HEK293 (cell line): ENCODE results near the gene HMCN1.
A peak's percentile ranks its signal among the peaks of the same experiment; 100 is the strongest.

Experiments used
- CTCF ChIA-PET: fragments of 350-600 bp; formaldehyde crosslinking; extraction: SDS; loops from one replicate; lab custom pipeline; 2021; ENCODE audit warnings: antibody characterized with exemption; lab: Yijun Ruan, JAX
- POLR2A ChIA-PET: fragments of 300-600 bp; formaldehyde crosslinking; extraction: SDS; loops from one replicate; lab custom pipeline; 2020; ENCODE audit warnings: antibody characterized with exemption, inconsistent platforms; lab: Yijun Ruan, JAX
- H3K27ac ChIP-seq: fragments of 200-500 bp; sonication (Bioruptor generic); 2 replicates; pipeline ENCODE4 v1.5.1; 2014; ENCODE audit warnings: low read depth, low read length, control low read depth, inconsistent platforms; ENCODE audit errors: extremely low read depth
- H3K36me3 ChIP-seq, 2 experiments: fragments of 200-500 bp in 1 of 2; sonication (Bioruptor generic) in 1 of 2; 1 replicate in 1 of 2; 2 replicates in 1 of 2; pipeline ENCODE4 v1.5.1; 2014 to 2017; ENCODE audit warnings: inconsistent platforms in 2 of 2, low read length in 2 of 2; ENCODE audit not compliant: control insufficient read depth in 2 of 2, insufficient read depth in 1 of 2
- H3K4me1 ChIP-seq: fragments of 200-500 bp; sonication (Bioruptor generic); 2 replicates; pipeline ENCODE4 v1.5.1; 2014; ENCODE audit warnings: mild to moderate bottlenecking, low read length, inconsistent platforms; ENCODE audit not compliant: control insufficient read depth, insufficient read depth
- H3K4me3 ChIP-seq: 2 replicates; pipeline ENCODE4 v1.5.1; 2011; ENCODE audit warnings: low read depth, mild to moderate bottlenecking, control low read depth, low read length, moderate library complexity
- H3K9me3 ChIP-seq: fragments of 200-500 bp; sonication (Bioruptor generic); 2 replicates; pipeline ENCODE4 v1.5.1; 2014; ENCODE audit warnings: low read depth, low read length, inconsistent platforms; ENCODE audit not compliant: control insufficient read depth, insufficient read depth
- HOXA7 ChIP-seq: sonication (generic); formaldehyde crosslinking; IDR thresholded peaks from 2 replicates; pipeline ENCODE4 v1.8.1; 2022; ENCODE audit warnings: missing genetic modification reagents, borderline replicate concordance
- HOXC10 ChIP-seq: sonication (generic); formaldehyde crosslinking; IDR thresholded peaks from 2 replicates; pipeline ENCODE4 v1.8.1; 2023; ENCODE audit warnings: mild to moderate bottlenecking, missing genetic modification reagents
- HOXD13 ChIP-seq: sonication (generic); formaldehyde crosslinking; IDR thresholded peaks from 2 replicates; pipeline ENCODE4 v1.8.0; 2022; ENCODE audit warnings: missing genetic modification reagents, borderline replicate concordance
- KLF16 ChIP-seq: fragments of 450-650 bp; formaldehyde crosslinking; IDR thresholded peaks from 2 replicates; pipeline ENCODE4 v1.5.1; 2017; ENCODE audit warnings: missing biosample characterization, missing genetic modification characterization
- KLF8 ChIP-seq: fragments of 450-650 bp; formaldehyde crosslinking; IDR thresholded peaks from 2 replicates; pipeline ENCODE4 v1.5.1; 2016; ENCODE audit warnings: missing biosample characterization, missing genetic modification characterization
- MZF1 ChIP-seq: fragments of 450-650 bp; formaldehyde crosslinking; IDR thresholded peaks from 2 replicates; pipeline ENCODE4 v1.5.1; 2017; ENCODE audit warnings: missing biosample characterization, missing genetic modification characterization, borderline replicate concordance
- ZBTB20 ChIP-seq: fragments of 450-650 bp; formaldehyde crosslinking; IDR thresholded peaks from 2 replicates; pipeline ENCODE4 v1.5.1; 2016; ENCODE audit warnings: missing biosample characterization, missing genetic modification characterization
- ZNF132 ChIP-seq: fragments of 450-650 bp; formaldehyde crosslinking; IDR thresholded peaks from 2 replicates; pipeline ENCODE4 v1.5.1; 2017; ENCODE audit warnings: missing biosample characterization, missing genetic modification characterization, borderline replicate concordance
- ZNF16 ChIP-seq: fragments of 450-650 bp; formaldehyde crosslinking; IDR thresholded peaks from 2 replicates; pipeline ENCODE4 v1.5.1; 2016; ENCODE audit warnings: low read depth, missing biosample characterization, missing genetic modification characterization
- ZNF221 ChIP-seq: fragments of 450-650 bp; formaldehyde crosslinking; IDR thresholded peaks from 2 replicates; pipeline ENCODE4 v1.5.1; 2017; ENCODE audit warnings: missing biosample characterization, missing genetic modification characterization, borderline replicate concordance
- ZNF266 ChIP-seq: fragments of 450-650 bp; formaldehyde crosslinking; IDR thresholded peaks from 2 replicates; pipeline ENCODE4 v1.5.1; 2016; ENCODE audit warnings: missing biosample characterization, missing genetic modification characterization, low read depth
- ZNF350 ChIP-seq: fragments of 450-650 bp; formaldehyde crosslinking; IDR thresholded peaks from 2 replicates; pipeline ENCODE4 v1.5.0; 2017; ENCODE audit warnings: missing biosample characterization, mild to moderate bottlenecking, missing genetic modification characterization
- ZNF626 ChIP-seq: fragments of 450-650 bp; sonication (Bioruptor Pico); formaldehyde crosslinking; IDR thresholded peaks from 2 replicates; pipeline ENCODE4 v1.5.1; 2018; ENCODE audit warnings: missing biosample characterization, missing genetic modification characterization, inconsistent platforms
- ZNF701 ChIP-seq: fragments of 450-650 bp; formaldehyde crosslinking; IDR thresholded peaks from 2 replicates; pipeline ENCODE4 v1.5.1; 2016; ENCODE audit warnings: missing biosample characterization, missing genetic modification characterization
- ZNF777 ChIP-seq: fragments of 450-650 bp; formaldehyde crosslinking; IDR thresholded peaks from 2 replicates; pipeline ENCODE4 v1.5.1; 2017; ENCODE audit warnings: missing biosample characterization, missing genetic modification characterization, borderline replicate concordance
- ZNF830 ChIP-seq: fragments of 450-650 bp; IDR thresholded peaks from 2 replicates; pipeline ENCODE4 v1.5.0; 2018; ENCODE audit warnings: missing biosample characterization, missing genetic modification characterization, low read depth, mild to moderate bottlenecking, moderate library complexity
- ZNF843 ChIP-seq: fragments of 450-650 bp; formaldehyde crosslinking; IDR thresholded peaks from 2 replicates; pipeline ENCODE4 v1.5.1; 2016; ENCODE audit warnings: missing biosample characterization, missing genetic modification characterization
- ZSCAN16 ChIP-seq: fragments of 450-650 bp; formaldehyde crosslinking; IDR thresholded peaks from 2 replicates; pipeline ENCODE4 v1.5.1; 2016; ENCODE audit warnings: missing biosample characterization, missing genetic modification characterization
- TF ChIP-seq, protein P1 (sequence below): fragments of 450-650 bp; formaldehyde crosslinking; IDR thresholded peaks from 2 replicates; pipeline ENCODE4 v1.5.1; 2016; ENCODE audit warnings: missing biosample characterization, missing genetic modification characterization
- TF ChIP-seq, protein P2 (sequence below): fragments of 450-650 bp; formaldehyde crosslinking; IDR thresholded peaks from 2 replicates; pipeline ENCODE4 v1.5.1; 2017; ENCODE audit warnings: missing biosample characterization, missing genetic modification characterization
- TF ChIP-seq, protein P3 (sequence below): IDR thresholded peaks from 2 replicates; pipeline ENCODE4 v1.6.1; 2011; ENCODE audit warnings: mild to moderate bottlenecking, low read depth, low read length, borderline replicate concordance

HMCN1 gene

DNA sequence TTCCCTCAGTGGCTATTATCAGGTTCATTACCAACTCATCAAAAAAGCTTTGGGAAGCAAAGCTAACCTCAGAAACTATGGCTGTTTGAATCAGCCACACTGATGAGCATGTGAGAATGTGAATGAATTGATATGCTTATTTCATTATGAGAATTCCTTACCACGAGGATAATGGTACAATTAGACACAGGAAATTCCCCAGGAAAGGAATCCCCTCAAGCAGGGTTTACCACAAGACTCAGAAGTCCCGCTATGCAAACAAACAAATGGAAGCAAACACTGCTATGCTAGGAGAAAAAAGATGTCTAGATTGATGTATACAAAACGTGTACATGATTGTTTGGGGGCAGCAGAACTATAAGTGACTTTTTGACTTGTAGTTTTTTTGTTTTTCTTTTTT lies 205.0 kb downstream of the HMCN1 start:
- no peaks in the 10 kb centered on the region for H3K36me3 ChIP-seq
- H3K27ac ChIP-seq: no peak overlapping the region
- ChIA-PET CTCF (no interaction called here), POLR2A (no interaction called here)
- no peaks in the 10 kb centered on the region for H3K9me3 ChIP-seq
- no peaks in the 10 kb centered on the region for H3K4me1 ChIP-seq
- no peak overlapping the region for H3K4me3 ChIP-seq
- TF ChIP-seq ZNF132 (tag by site-specific recombination) (no peak), MZF1 (tag by site-specific recombination) (0 out of 2 replicates have a peak, but pooled peaks have one; percentile 39)

GRCh38 chr1:185942961-185943360 lies 208.8 kb downstream of the HMCN1 start:
- ChIA-PET CTCF (no interaction called here), POLR2A (no interaction called here)
- H3K9me3 ChIP-seq: no peaks in the 10 kb centered on the region
- TF ChIP-seq KLF16 (tag by site-specific recombination) (no peak), ZNF221 (no peak), KLF8 (no peak), ZNF626 (no peak), ZNF16 (tag by site-specific recombination) (no peak), ZNF266 (no peak)
- H3K4me3 ChIP-seq: no peak overlapping the region
- H3K36me3 ChIP-seq: no peaks in the 10 kb centered on the region
- no peak overlapping the region for H3K27ac ChIP-seq
- no peaks in the 10 kb centered on the region for H3K4me1 ChIP-seq

GRCh38 chr1:185956881-185957280 lies 222.7 kb downstream of the HMCN1 start:
- ChIA-PET CTCF (no interaction called here), POLR2A (no interaction called here)
- H3K4me3 ChIP-seq: no peak overlapping the region
- H3K27ac ChIP-seq: no peak overlapping the region
- H3K4me1 ChIP-seq: no peaks in the 10 kb centered on the region
- no peaks in the 10 kb centered on the region for H3K9me3 ChIP-seq
- H3K36me3 ChIP-seq: no peaks in the 10 kb centered on the region
- TF ChIP-seq, protein P1, sequence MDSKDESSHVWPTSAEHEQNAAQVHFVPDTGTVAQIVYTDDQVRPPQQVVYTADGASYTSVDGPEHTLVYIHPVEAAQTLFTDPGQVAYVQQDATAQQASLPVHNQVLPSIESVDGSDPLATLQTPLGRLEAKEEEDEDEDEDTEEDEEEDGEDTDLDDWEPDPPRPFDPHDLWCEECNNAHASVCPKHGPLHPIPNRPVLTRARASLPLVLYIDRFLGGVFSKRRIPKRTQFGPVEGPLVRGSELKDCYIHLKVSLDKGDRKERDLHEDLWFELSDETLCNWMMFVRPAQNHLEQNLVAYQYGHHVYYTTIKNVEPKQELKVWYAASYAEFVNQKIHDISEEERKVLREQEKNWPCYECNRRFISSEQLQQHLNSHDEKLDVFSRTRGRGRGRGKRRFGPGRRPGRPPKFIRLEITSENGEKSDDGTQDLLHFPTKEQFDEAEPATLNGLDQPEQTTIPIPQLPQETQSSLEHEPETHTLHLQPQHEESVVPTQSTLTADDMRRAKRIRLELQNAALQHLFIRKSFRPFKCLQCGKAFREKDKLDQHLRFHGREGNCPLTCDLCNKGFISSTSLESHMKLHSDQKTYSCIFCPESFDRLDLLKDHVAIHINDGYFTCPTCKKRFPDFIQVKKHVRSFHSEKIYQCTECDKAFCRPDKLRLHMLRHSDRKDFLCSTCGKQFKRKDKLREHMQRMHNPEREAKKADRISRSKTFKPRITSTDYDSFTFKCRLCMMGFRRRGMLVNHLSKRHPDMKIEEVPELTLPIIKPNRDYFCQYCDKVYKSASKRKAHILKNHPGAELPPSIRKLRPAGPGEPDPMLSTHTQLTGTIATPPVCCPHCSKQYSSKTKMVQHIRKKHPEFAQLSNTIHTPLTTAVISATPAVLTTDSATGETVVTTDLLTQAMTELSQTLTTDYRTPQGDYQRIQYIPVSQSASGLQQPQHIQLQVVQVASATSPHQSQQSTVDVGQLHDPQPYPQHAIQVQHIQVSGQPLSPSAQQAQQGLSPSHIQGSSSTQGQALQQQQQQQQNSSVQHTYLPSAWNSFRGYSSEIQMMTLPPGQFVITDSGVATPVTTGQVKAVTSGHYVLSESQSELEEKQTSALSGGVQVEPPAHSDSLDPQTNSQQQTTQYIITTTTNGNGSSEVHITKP: no peak
- TF ChIP-seq ZNF626 (no peak), KLF16 (tag by site-specific recombination) (no peak), ZNF830 (tag by site-specific recombination) (no peak), HOXD13 (no peak), ZNF350 (no peak), ZNF843 (tag by site-specific recombination) (no peak), ZNF701 (tag by site-specific recombination) (no peak), HOXC10 (CRISPR knock-in tag) (no peak), ZBTB20 (tag by site-specific recombination) (no peak), ZNF777 (tag by site-specific recombination) (no peak), HOXA7 (CRISPR knock-in tag) (no peak), ZSCAN16 (tag by site-specific recombination) (no peak)
- TF ChIP-seq, protein P2, sequence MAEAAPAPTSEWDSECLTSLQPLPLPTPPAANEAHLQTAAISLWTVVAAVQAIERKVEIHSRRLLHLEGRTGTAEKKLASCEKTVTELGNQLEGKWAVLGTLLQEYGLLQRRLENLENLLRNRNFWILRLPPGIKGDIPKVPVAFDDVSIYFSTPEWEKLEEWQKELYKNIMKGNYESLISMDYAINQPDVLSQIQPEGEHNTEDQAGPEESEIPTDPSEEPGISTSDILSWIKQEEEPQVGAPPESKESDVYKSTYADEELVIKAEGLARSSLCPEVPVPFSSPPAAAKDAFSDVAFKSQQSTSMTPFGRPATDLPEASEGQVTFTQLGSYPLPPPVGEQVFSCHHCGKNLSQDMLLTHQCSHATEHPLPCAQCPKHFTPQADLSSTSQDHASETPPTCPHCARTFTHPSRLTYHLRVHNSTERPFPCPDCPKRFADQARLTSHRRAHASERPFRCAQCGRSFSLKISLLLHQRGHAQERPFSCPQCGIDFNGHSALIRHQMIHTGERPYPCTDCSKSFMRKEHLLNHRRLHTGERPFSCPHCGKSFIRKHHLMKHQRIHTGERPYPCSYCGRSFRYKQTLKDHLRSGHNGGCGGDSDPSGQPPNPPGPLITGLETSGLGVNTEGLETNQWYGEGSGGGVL: no peak
- TF ChIP-seq, protein P3, sequence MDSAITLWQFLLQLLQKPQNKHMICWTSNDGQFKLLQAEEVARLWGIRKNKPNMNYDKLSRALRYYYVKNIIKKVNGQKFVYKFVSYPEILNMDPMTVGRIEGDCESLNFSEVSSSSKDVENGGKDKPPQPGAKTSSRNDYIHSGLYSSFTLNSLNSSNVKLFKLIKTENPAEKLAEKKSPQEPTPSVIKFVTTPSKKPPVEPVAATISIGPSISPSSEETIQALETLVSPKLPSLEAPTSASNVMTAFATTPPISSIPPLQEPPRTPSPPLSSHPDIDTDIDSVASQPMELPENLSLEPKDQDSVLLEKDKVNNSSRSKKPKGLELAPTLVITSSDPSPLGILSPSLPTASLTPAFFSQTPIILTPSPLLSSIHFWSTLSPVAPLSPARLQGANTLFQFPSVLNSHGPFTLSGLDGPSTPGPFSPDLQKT: no peak
